Sigmoid colon (tissue), 7 donors: ENCODE measurements around the gene MMP24. TPM values are rescaled to one million over a fixed set of nuclear protein-coding genes. Genes with fewer than 3 reads are reported as not detected.

ENCODE experiments used
- DNase-seq: peaks from one replicate; pipeline ENCODE4 v3.0.0-alpha.2; 2019
- H3K27ac ChIP-seq, 4 donors: fragments of 200-600 bp; sonication (generic); one replicate each; pipeline ENCODE4 v1.5.1; 2016 to 2019; ENCODE audit warnings: mild to moderate bottlenecking in 1 of 4
- H3K27me3 ChIP-seq, 3 donors: fragments of 200-600 bp; sonication (generic); one replicate each; pipeline ENCODE4 v1.5.1; 2019; ENCODE audit warnings: mild to moderate bottlenecking in 1 of 3
- H3K36me3 ChIP-seq, 4 donors: fragments of 200-600 bp; sonication (generic); one replicate each; pipeline ENCODE4 v1.5.1; 2016 to 2019
- H3K4me1 ChIP-seq, 4 donors: fragments of 200-600 bp; sonication (generic); one replicate each; pipeline ENCODE4 v1.5.1; 2017 to 2019
- H3K4me3 ChIP-seq, 4 donors: fragments of 200-600 bp; sonication (generic); one replicate each; pipeline ENCODE4 v1.5.1; 2017 to 2019; ENCODE audit warnings: mild to moderate bottlenecking in 2 of 4, moderate library complexity in 1 of 4
- H3K9me3 ChIP-seq, 4 donors: fragments of 200-600 bp in 3 of 4; sonication (generic) in 3 of 4; one replicate each; pipeline versions ENCODE4 v1.5.1 to v1.6.1; 2013 to 2019
- CTCF ChIP-seq, 4 experiments: fragments of 450-650 bp in 3 of 4; fragments of 200-600 bp in 1 of 4; IDR thresholded peaks; one replicate each; pipeline ENCODE4 v1.5.1; 2016 to 2019; ENCODE audit warnings: antibody characterized with exemption in 4 of 4, mild to moderate bottlenecking in 3 of 4, moderate library complexity in 2 of 4
- EP300 ChIP-seq, 4 donors: sonication (generic); formaldehyde crosslinking; IDR thresholded peaks; one replicate each; pipeline ENCODE4 v1.6.1; 2017; ENCODE audit warnings: antibody characterized with exemption in 4 of 4
- POLR2A ChIP-seq, 2 donors: fragments of 450-650 bp; IDR thresholded peaks; one replicate each; pipeline ENCODE4 v1.6.1; 2016; ENCODE audit warnings: antibody characterized with exemption in 2 of 2, mild to moderate bottlenecking in 2 of 2, moderate library complexity in 2 of 2
- POLR2AphosphoS5 ChIP-seq, 4 donors: sonication (generic); formaldehyde crosslinking; IDR thresholded peaks; one replicate each; pipeline ENCODE4 v1.6.1; 2017; ENCODE audit warnings: antibody characterized with exemption in 4 of 4
- WGBS, 2 donors: extraction: QIAGEN DNeasy Blood & Tissue Kit; methylation state at CpG; one replicate each; pipeline ENCODE4 v1.1.7; 2013; 5-methylcytosine and 5-hydroxymethylcytosine counted together
- intact Hi-C: fragments of 100-400 bp; cut with DNase I; formaldehyde crosslinking; loops from one replicate; pipeline ENCODE4 v1.15.1; 2023
- polyA plus RNA-seq, 3 donors: library from polyadenylated mRNA; stranded (reverse); fragments of 200-250 nt; gene quantifications; one replicate each; pipeline ENCODE4 v1.2.3, GENCODE V29; 2013
- total RNA-seq, 4 donors: library from RNA; depleted of rRNA; stranded (reverse); fragments of >200 nt; gene quantifications; one replicate each; pipeline ENCODE4 v1.1.0, GENCODE V29; 2016
- donor health status: healthy with polysubstance abuse.
- donor health status: Bipolar disorder and iron deficiency.
- donor health status: healthy.

MMP24 gene
- total and polyA plus RNA-seq, 7 donors, result under 0.01 to 1.4 (median 0.46) TPM

- intact Hi-C loops, result no loop called here
- H3K27me3 ChIP-seq, result no peaks in the 10 kb centered on the region
- no peaks in the 10 kb centered on the region for H3K36me3 ChIP-seq
- no peaks in the 10 kb centered on the region for H3K9me3 ChIP-seq
- H3K4me1 ChIP-seq, result peaks cover 0 to 13% (median 10%) of the 10 kb centered on the region in 4 donors
- H3K27ac ChIP-seq, result no peak overlapping the region
- TF ChIP-seq POLR2AphosphoS5 (IDR thresholded peaks at IDR 0.05) (no peak), CTCF (IDR thresholded peaks at IDR 0.05) (no peak), EP300 (IDR thresholded peaks at IDR 0.05) (no peak), POLR2A (IDR thresholded peaks at IDR 0.05) (no peak)
- DNase-seq, result no peak
- no peak overlapping the region for H3K4me3 ChIP-seq
- WGBS, 2 donors, result 92 to 96% methylated on average over 5 of the region's 5 CpGs
Measured at GRCh38 chr20:35224536-35224935, 2.0 kb upstream of the MMP24 start.

GRCh38 chr20:35225319-35226125, 968 bp upstream of the MMP24 start:
- H3K4me3 ChIP-seq, result no peak overlapping the region
- no peaks in the 10 kb centered on the region for H3K9me3 ChIP-seq
- intact Hi-C loops, result no loop called here
- no peak for DNase-seq
- no peak for TF ChIP-seq CTCF (IDR thresholded peaks at IDR 0.05)
- no peak for TF ChIP-seq POLR2A (IDR thresholded peaks at IDR 0.05)
- no peak for TF ChIP-seq POLR2AphosphoS5 (IDR thresholded peaks at IDR 0.05)
- TF ChIP-seq EP300 (IDR thresholded peaks at IDR 0.05), result no peak
- 44 to 55% methylated on average over 9 of the region's 9 CpGs for WGBS, 2 donors
- H3K27ac ChIP-seq, result no peak overlapping the region
- peaks cover 0 to 13% (median 10%) of the 10 kb centered on the region in 4 donors for H3K4me1 ChIP-seq
- no peaks in the 10 kb centered on the region for H3K36me3 ChIP-seq
- no peaks in the 10 kb centered on the region for H3K27me3 ChIP-seq

GRCh38 chr20:35226884-35227681, 593 bp downstream of the MMP24 start:
- WGBS, 2 donors, result 6 to 8% methylated on average over 74 of the region's 74 CpGs
- TF ChIP-seq CTCF (IDR thresholded peaks at IDR 0.05), result no peak
- no peak for TF ChIP-seq EP300 (IDR thresholded peaks at IDR 0.05)
- TF ChIP-seq POLR2A (IDR thresholded peaks at IDR 0.05), result no peak
- TF ChIP-seq POLR2AphosphoS5 (IDR thresholded peaks at IDR 0.05), result no peak
- H3K4me3 ChIP-seq, result peak overlapping the region in 3 of 4 donors; percentile 26 to 34 (median 30)

GRCh38 chr20:35232575-35232974, 6.1 kb downstream of the MMP24 start:
- Histone ChIP-seq H3K4me1 (peaks cover 0 to under 1% (median 0%) of the 10 kb centered on the region in 4 donors), H3K9me3 (no peaks in the 10 kb centered on the region), H3K4me3 (no peak overlapping the region), H3K27ac (no peak overlapping the region), H3K36me3 (peaks cover 0 to 13% (median 5%) of the 10 kb centered on the region in 4 donors), H3K27me3 (no peaks in the 10 kb centered on the region)
- intact Hi-C loops, result no loop called here
- 71% methylated on average over 2 of the region's 2 CpGs for WGBS, 2 donors
- DNase-seq, result no peak
- TF ChIP-seq POLR2AphosphoS5 (IDR thresholded peaks at IDR 0.05), result no peak
- TF ChIP-seq CTCF (IDR thresholded peaks at IDR 0.05), result no peak
- TF ChIP-seq POLR2A (IDR thresholded peaks at IDR 0.05), result no peak
- no peak for TF ChIP-seq EP300 (IDR thresholded peaks at IDR 0.05)

More at GRCh38 chr20:35226884-35227681, 593 bp downstream of the MMP24 start:
- peaks cover 0 to 13% (median 10%) of the 10 kb centered on the region in 4 donors for H3K4me1 ChIP-seq
- no peaks in the 10 kb centered on the region for H3K27me3 ChIP-seq
- no peak for DNase-seq
- H3K27ac ChIP-seq, result no peak overlapping the region
- H3K36me3 ChIP-seq, result no peaks in the 10 kb centered on the region
- H3K9me3 ChIP-seq, result no peaks in the 10 kb centered on the region
- intact Hi-C loops, result no loop called here
